ENCODE data around the gene ERVH48-1.
A peak's percentile ranks its signal among the peaks of the same experiment; 100 is the strongest.
"Not testable (repeated sequence)": the region's sequence is repeated elsewhere in the genome, so short reads cannot be mapped to it uniquely, and the experiment has no call there.

Gene ERVH48-1

GRCh38 chr21:42925114-42925926 lies at the start of gene ERVH48-1:
ERVH48-1 (minus strand) TSS chr21:42925630; CDS start chr21:42919006, 6,624 bp downstream.
- DNase-seq (ENCODE audit: extremely low read depth in 1 of 2, low read depth in 1 of 2): no peak

DNA sequence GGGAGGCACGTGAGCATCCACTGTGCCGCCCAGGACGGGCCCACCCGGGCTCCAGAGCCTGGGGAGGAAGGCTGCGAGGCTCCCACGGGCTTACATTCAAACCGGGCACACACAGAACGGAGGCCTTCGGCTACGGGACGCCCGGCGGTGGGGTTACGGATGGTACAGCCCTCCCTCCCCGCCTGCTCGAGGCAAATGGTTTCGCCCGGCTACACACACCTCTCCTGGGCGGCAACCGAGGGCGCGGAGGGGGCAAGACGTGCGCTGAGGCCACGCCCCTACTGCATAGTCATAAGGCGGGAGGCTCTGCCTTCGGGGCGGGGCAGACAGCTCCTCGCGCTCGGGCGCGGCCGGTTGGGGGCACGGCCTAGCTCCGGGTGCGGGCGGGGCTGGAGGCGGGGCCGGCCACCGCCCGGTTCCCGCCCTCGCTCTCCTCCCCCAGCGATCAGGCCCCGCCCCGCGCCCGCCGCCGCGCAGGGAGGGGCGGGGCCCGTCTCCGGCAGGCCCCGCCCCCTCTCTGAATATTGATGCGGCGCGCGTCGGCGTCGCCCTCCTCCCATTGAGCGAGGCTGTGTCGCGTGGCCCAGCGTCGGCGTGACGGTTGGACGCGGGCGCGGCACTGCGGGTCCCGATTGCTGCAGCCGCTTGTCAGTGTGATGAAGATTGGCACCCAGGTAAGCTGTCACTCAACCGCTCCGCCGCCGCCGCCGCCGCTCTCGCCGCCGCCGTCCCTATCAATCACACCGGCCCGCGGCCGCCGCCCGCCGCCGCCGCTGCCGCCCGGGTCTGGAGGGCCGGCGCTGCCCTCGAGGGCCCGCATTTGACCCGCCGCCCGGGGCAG lies 48.8 kb upstream of the ERVH48-1 start, which contains the start of gene PKNOX1:
PKNOX1 (plus strand) TSS at position 572 of the 841 bp plus-strand sequence. CDS start 29,820 bp downstream, outside the sequence.
- peak; percentile 98 for DNase-seq (ENCODE audit: extremely low read depth in 1 of 2, low read depth in 1 of 2)

DNA sequence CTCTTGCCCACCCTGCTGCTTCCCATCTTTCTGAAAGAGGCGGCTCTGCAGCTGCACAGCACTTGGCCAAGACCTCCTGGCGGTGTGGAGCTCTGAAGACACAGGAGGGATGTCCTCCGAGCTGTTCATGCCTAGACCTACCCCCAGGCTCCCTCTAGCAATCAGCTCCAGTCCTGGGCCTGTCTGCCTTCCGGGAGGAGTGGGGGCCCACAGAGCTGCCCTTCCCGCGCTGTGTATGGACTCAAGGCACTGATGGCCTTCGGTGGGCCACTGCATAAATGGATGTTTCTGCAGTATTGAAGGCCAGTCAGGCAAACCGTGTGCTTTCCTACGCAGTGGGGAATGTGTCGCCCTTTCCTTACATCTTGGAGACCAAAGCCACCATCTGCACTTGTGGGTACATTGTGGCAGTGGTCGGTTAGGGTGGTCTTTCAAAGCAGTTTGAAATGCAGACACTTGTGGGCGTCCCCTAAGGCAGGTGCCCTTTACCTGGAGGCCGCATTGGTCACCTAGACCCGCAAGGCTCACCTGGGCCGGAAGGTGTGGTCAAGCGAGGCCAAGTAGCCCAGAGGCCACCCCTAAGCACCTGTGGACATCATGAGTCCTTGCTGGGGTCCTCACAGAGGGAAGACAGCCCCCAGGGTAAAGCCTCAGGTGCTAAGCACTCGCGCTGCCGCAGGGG lies 48.0 kb upstream of the ERVH48-1 start:
- DNase-seq (ENCODE audit: extremely low read depth in 1 of 2, low read depth in 1 of 2): no peak

DNA sequence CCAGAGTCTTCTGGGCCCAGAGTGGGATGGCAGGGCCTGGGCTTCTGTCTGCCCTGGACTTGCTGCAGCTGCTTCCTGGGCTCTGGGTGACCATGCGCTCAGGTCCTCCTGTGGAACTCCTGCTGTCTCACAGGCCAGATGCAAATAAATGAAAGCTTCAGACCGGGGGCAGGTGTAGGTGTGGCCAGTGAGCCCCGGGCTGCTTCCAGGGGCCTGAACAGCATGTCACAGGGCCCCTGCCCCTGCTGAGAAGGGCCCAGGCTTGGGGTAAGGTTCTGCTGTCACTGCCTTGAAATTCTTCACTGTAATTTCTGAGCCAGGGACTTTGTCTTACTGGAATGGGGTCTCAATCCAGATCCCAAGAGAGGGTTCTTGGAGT lies 46.5 kb upstream of the ERVH48-1 start:
- DNase-seq (ENCODE audit: extremely low read depth in 1 of 2, low read depth in 1 of 2): no peak

GRCh38 chr21:42970946-42971653 lies 45.7 kb upstream of the ERVH48-1 start:
- DNase-seq (ENCODE audit: extremely low read depth in 1 of 2, low read depth in 1 of 2): no peak

GRCh38 chr21:42969193-42969600 lies 43.8 kb upstream of the ERVH48-1 start:
- no peak for DNase-seq (ENCODE audit: extremely low read depth in 1 of 2, low read depth in 1 of 2)

GRCh38 chr21:42967616-42968015 lies 42.2 kb upstream of the ERVH48-1 start:
- not testable (repeated sequence) for DNase-seq (ENCODE audit: extremely low read depth in 1 of 2, low read depth in 1 of 2)

- no peak for DNase-seq (ENCODE audit: extremely low read depth in 1 of 2, low read depth in 1 of 2)
Observed at GRCh38 chr21:42965211-42965560, 39.8 kb upstream of the ERVH48-1 start.

- DNase-seq (ENCODE audit: extremely low read depth in 1 of 2, low read depth in 1 of 2): no peak
Observed at GRCh38 chr21:42964546-42965210, 39.2 kb upstream of the ERVH48-1 start.

- DNase-seq (ENCODE audit: extremely low read depth in 1 of 2, low read depth in 1 of 2): no peak
Observed at GRCh38 chr21:42964086-42964485, 38.7 kb upstream of the ERVH48-1 start.

DNA sequence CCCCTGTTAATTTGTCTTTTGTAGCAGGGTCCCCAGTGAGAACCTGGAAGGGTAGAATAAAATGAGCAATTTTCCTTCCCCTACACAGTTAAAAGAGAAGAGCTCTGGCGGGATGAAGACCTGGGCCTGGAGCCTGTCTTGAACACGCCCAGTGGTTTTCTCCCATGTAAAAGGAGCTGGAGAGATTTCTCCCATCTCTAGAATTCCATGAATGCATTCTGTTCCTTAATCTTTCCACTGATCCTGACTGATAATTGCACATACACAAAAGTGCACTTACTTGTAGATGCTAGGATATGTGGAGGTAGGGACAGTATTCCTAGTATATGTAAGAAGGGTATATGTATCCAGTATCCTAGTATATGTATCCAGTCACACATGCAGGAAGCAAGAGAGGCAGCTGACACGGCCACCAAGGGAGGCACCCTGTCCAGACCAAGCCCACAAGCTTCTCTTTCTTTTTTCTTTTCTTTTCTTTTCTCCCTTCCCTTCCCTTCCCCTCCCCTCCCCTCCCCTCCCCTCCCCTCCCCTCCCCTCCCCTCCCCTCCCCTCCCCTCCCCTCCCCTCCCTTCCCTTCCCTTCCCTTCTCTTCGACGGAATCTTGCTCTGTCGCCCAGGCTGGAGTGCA lies 37.1 kb upstream of the ERVH48-1 start:
- DNase-seq (ENCODE audit: extremely low read depth in 1 of 2, low read depth in 1 of 2): no peak

- no peak for DNase-seq (ENCODE audit: extremely low read depth in 1 of 2, low read depth in 1 of 2)
Observed at GRCh38 chr21:42959728-42960127, 34.3 kb upstream of the ERVH48-1 start.

GRCh38 chr21:42958122-42958521 lies 32.7 kb upstream of the ERVH48-1 start:
- not testable (repeated sequence) for DNase-seq (ENCODE audit: extremely low read depth in 1 of 2, low read depth in 1 of 2)

DNA sequence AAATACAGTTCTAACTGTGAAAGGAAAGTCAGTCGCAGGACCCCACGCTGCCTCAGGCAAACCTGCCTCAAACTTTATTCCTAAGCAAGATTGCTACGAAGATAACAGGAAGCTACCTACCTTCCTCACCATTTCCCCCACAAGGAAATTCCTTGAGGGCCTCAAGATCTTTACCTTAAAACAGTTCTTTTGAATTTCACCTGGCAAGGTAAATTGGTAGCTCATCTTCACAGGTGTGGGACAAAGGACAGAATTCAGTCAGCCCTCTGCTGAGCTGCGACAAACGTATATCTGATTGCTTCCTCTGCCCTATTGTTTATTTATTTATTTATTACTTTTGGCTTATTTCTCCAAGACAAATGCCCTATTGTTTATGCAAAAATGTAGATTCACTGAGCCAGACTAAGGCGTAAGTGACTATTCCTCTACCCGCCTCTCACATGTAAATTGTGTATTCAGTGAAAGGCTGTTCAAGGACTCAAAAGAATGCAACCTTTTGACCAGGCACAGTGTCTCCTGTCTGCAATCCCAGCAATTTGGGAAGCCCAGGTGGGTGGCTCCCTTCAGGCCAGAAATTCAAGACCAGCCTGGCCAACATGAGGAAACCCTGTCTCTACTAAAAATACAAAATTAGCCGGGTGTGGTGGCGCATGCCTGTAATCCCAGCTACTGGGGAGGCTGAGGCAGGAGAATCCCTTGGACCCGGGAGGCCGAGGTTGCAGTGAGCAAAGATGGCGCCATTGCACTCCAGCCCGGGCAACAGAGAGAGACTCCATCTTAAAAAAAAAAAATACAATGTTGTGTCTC lies 31.6 kb upstream of the ERVH48-1 start:
- DNase-seq (ENCODE audit: extremely low read depth in 1 of 2, low read depth in 1 of 2): no peak

GRCh38 chr21:42951193-42951592 lies 25.8 kb upstream of the ERVH48-1 start:
- DNase-seq (ENCODE audit: extremely low read depth in 1 of 2, low read depth in 1 of 2): not testable (repeated sequence)

- DNase-seq (ENCODE audit: extremely low read depth in 1 of 2, low read depth in 1 of 2): not testable (repeated sequence)
Observed at GRCh38 chr21:42949094-42949755, 23.8 kb upstream of the ERVH48-1 start.

DNA sequence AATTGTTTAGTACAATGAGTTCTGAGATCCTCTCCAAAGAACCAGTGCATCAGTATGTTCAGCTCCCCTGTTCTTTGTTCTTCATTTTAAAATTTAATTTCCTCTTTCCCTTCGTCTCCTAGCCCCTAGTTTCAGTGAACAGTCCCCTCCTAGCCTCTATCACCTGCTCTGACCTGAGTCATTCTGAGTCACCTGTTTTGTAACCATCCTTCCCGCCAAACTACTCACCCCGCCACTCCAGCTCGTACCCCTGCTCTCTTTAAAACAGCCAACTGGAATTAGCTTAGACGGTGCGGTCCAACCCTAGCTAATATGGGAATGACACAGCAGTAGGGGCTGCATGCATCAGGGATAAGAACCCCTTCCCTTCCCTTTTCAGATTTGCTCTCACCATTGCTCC lies 16.8 kb upstream of the ERVH48-1 start:
- no peak for DNase-seq (ENCODE audit: extremely low read depth in 1 of 2, low read depth in 1 of 2)

GRCh38 chr21:42941696-42942085 lies 16.3 kb upstream of the ERVH48-1 start:
- DNase-seq (ENCODE audit: extremely low read depth in 1 of 2, low read depth in 1 of 2): no peak

All from stimulated activated CD8-positive, alpha-beta memory T cell treated with anti-CD3 and anti-CD28 coated beads, Interleukin-7, amount 100 ng/mL, for 48 hours (primary cell).